ENCODE measurements around the gene PRR14. TPM values are rescaled to one million over a fixed set of nuclear protein-coding genes. Genes with fewer than 3 reads are reported as not detected.
A peak's percentile ranks its signal among the peaks of the same experiment; 100 is the strongest.

The PRR14 gene
- total RNA-seq, 1 experiment from 2014 or later: 77.6 TPM

- H3K4me1 ChIP-seq (ENCODE audit: control insufficient read depth, insufficient read depth, low read length): peaks cover 3% of the 10 kb centered on the region; the same call in 1 of the 2 replicates
- no peaks in the 10 kb centered on the region for H3K27me3 ChIP-seq (ENCODE audit: control insufficient read depth, insufficient read depth, low read length)
- in situ Hi-C loops (cut with HindIII; ENCODE audit: low pct_unique_long_range_greater_than_20kb, low sequenced_read_pairs): no loop called here
- H3K36me3 ChIP-seq (ENCODE audit: control insufficient read depth, insufficient read depth, low read length): peaks cover 3% of the 10 kb centered on the region; the same call in 1 of the 2 replicates
- ATAC-seq (no peak), DNase-seq (ENCODE audit: low read depth, low spot score) (no peak)
- no peak overlapping the region for H3K27ac ChIP-seq (ENCODE audit: low read length)
- CTCF ChIA-PET: interaction anchor here (0.6 to 1.2 kb wide), 4 partner anchors 12 to 193 kb away, joined by 3 to 6 read pairs (median 3); partner anchors contain the start of gene DCTPP1
- intact Hi-C loops (cut with micrococcal nuclease; ENCODE audit: unreplicated experiment): no loop called here
- H3K9me3 ChIP-seq (ENCODE audit: control insufficient read depth, insufficient read depth, low read depth, low read length): no peaks in the 10 kb centered on the region
- TF ChIP-seq REST (IDR thresholded peaks at IDR 0.05; ENCODE audit: insufficient read depth in 1 of 2, low read depth in 2 of 2, low read length in 1 of 2) (no peak), CTCF (IDR thresholded peaks at IDR 0.05) (no peak), POLR2AphosphoS5 (IDR thresholded peaks at IDR 0.05; ENCODE audit: low read depth, low read length) (no peak), SIN3A (IDR thresholded peaks at IDR 0.05; ENCODE audit: borderline replicate concordance, insufficient read depth, low read depth, low read length) (no peak), TCF7L2 (IDR thresholded peaks at IDR 0.05; ENCODE audit: low read depth, low read length) (no peak)
- POLR2A ChIA-PET: interaction anchor here (0.6 to 0.8 kb wide), 3 partner anchors 9 to 415 kb away, joined by 4 to 13 read pairs (median 9); no protein-coding TSS in a partner anchor
- BruUV-seq (replicated peaks): TSS peak; percentile 72
- H3K4me3 ChIP-seq (ENCODE audit: low read depth in 2 of 2, low read length in 2 of 2): no peak overlapping the region
These were observed 48.0 kb upstream of the PRR14 start for GRCh38 chr16:30602616-30603277.

- no peak for ATAC-seq
These were observed 46.8 kb upstream of the PRR14 start for GRCh38 chr16:30603945-30604315.

More at GRCh38 chr16:30603945-30604315, 46.8 kb upstream of the PRR14 start:
- Histone ChIP-seq H3K27ac (ENCODE audit: low read length) (no peak overlapping the region), H3K9me3 (ENCODE audit: control insufficient read depth, insufficient read depth, low read depth, low read length) (no peaks in the 10 kb centered on the region), H3K27me3 (ENCODE audit: control insufficient read depth, insufficient read depth, low read length) (no peaks in the 10 kb centered on the region), H3K4me3 (ENCODE audit: low read depth in 2 of 2, low read length in 2 of 2) (no peak overlapping the region), H3K4me1 (ENCODE audit: control insufficient read depth, insufficient read depth, low read length) (peaks cover 6% of the 10 kb centered on the region; the same call in 1 of the 2 replicates), H3K36me3 (ENCODE audit: control insufficient read depth, insufficient read depth, low read length) (peaks cover 3% of the 10 kb centered on the region; the same call in 1 of the 2 replicates)
- in situ Hi-C loops (cut with HindIII; ENCODE audit: low pct_unique_long_range_greater_than_20kb, low sequenced_read_pairs) (no loop called here), intact Hi-C loops (cut with micrococcal nuclease; ENCODE audit: unreplicated experiment) (no loop called here)
- no peak for TF ChIP-seq POLR2AphosphoS5 (IDR thresholded peaks at IDR 0.05; ENCODE audit: low read depth, low read length)
- TF ChIP-seq CTCF (IDR thresholded peaks at IDR 0.05): no peak
- TF ChIP-seq TCF7L2 (IDR thresholded peaks at IDR 0.05; ENCODE audit: low read depth, low read length): no peak
- ChIA-PET POLR2A (no interaction called here), CTCF (no interaction called here)
- DNase-seq (ENCODE audit: low read depth, low spot score): no peak
- BruUV-seq (replicated peaks): no TSS peak

Measured in Panc1 (cell line).